Measurements from ENCODE around the gene PACS1. TPM values are rescaled to one million over a fixed set of nuclear protein-coding genes. Genes with fewer than 3 reads are reported as not detected.

The PACS1 gene
- total and polyA plus RNA-seq, 4 experiments from 2014 or later = 13.7 to 262 (median 177) TPM

DNA sequence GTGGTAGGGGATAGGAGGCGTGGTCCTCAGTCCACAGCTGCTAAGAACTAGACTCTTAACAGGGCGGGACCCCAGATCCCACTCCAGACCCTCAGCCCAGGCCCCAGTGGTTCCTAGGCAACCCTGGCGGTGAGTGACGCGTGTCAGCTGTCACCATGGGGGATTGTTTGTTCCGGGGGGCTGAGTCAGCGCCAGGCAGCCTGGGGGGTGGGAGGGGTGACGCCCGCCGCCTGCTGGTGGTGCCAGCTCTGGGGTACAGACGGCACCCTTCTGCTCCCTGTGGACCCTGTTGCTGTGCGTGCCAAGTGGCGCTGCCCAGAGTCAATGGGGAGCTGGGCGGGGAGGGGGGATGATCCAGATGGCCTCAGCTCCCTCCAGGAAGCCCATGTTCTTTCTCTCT lies 210.4 kb downstream of the PACS1 start:
- Mint-ChIP-seq H3K36me3 (peaks cover 0 to 12% of the 10 kb centered on the region in 2 donors), H3K4me3 (no peak overlapping the region), H3K27ac (peak overlapping the region in 2 of 7 donors; percentile 23 to 94), H3K9me3 (no peaks in the 10 kb centered on the region), H3K4me1 (peaks cover 8 to 48% (median 22%) of the 10 kb centered on the region in 4 donors), H3K27me3 (peaks cover 0 to 1% of the 10 kb centered on the region in 2 donors)
- POLR2A ChIA-PET (ENCODE audit: partially characterized antibody) = interaction anchor here (2.9 to 13.4 kb wide), 2 partner anchors 9 to 11 kb away, joined by 10 to 167 read pairs; partner anchors contain the start of genes RAB1B and YIF1A
- no peak for DNase-seq
- H3K4me1 ChIP-seq (ENCODE audit: insufficient read depth, low read length) = peaks cover 28% of the 10 kb centered on the region
- H3K27ac ChIP-seq (ENCODE audit: low read depth, low read length) = no peak overlapping the region
- no peaks in the 10 kb centered on the region for H3K9me3 ChIP-seq (ENCODE audit: control insufficient read depth in 1 of 2, low read length in 2 of 2)
- intact Hi-C loops (cut with micrococcal nuclease) = no loop called here
- H3K4me3 ChIP-seq (ENCODE audit: low read length in 2 of 2) = no peak overlapping the region
- no peaks in the 10 kb centered on the region for H3K27me3 ChIP-seq (ENCODE audit: insufficient read depth, low read length)
- H3K36me3 ChIP-seq (ENCODE audit: insufficient read depth, low read length) = peaks cover 6% of the 10 kb centered on the region
- CTCF ChIA-PET (ENCODE audit: partially characterized antibody) = interaction anchor here (0.6 to 4.7 kb wide), 4 partner anchors 9 to 59 kb away, joined by 3 to 42 read pairs (median 9); no protein-coding TSS in a partner anchor

GRCh38 chr11:66281001-66281400 lies 210.9 kb downstream of the PACS1 start:
- Histone ChIP-seq H3K9me3 (ENCODE audit: control insufficient read depth in 1 of 2, low read length in 2 of 2) (no peaks in the 10 kb centered on the region), H3K27ac (ENCODE audit: low read depth, low read length) (no peak overlapping the region), H3K36me3 (ENCODE audit: insufficient read depth, low read length) (peaks cover under 1% of the 10 kb centered on the region), H3K4me3 (ENCODE audit: low read length in 2 of 2) (no peak overlapping the region), H3K4me1 (ENCODE audit: insufficient read depth, low read length) (peaks cover 28% of the 10 kb centered on the region), H3K27me3 (ENCODE audit: insufficient read depth, low read length) (no peaks in the 10 kb centered on the region)
- POLR2A ChIA-PET (ENCODE audit: partially characterized antibody) = interaction anchor here (0.8 to 13.4 kb wide), 2 partner anchors 11 kb away, joined by 4 to 167 read pairs; partner anchors contain the start of genes RAB1B and TMEM151A
- Mint-ChIP-seq H3K36me3 (peaks cover 0 to 7% of the 10 kb centered on the region in 2 donors), H3K4me1 (peaks cover 8 to 48% (median 23%) of the 10 kb centered on the region in 4 donors), H3K27me3 (peaks cover 0 to 1% of the 10 kb centered on the region in 2 donors), H3K27ac (peak overlapping the region; percentile 89 to 96 (median 92)), H3K9me3 (no peaks in the 10 kb centered on the region), H3K4me3 (peak overlapping the region in 3 of 8 donors; percentile 29 to 65 (median 49))
- CTCF ChIA-PET (ENCODE audit: partially characterized antibody) = interaction anchor here (1.0 to 4.7 kb wide), 3 partner anchors 9 to 59 kb away, joined by 3 to 42 read pairs (median 15); no protein-coding TSS in a partner anchor
- DNase-seq = no peak
- intact Hi-C loops (cut with micrococcal nuclease) = no loop called here

DNA sequence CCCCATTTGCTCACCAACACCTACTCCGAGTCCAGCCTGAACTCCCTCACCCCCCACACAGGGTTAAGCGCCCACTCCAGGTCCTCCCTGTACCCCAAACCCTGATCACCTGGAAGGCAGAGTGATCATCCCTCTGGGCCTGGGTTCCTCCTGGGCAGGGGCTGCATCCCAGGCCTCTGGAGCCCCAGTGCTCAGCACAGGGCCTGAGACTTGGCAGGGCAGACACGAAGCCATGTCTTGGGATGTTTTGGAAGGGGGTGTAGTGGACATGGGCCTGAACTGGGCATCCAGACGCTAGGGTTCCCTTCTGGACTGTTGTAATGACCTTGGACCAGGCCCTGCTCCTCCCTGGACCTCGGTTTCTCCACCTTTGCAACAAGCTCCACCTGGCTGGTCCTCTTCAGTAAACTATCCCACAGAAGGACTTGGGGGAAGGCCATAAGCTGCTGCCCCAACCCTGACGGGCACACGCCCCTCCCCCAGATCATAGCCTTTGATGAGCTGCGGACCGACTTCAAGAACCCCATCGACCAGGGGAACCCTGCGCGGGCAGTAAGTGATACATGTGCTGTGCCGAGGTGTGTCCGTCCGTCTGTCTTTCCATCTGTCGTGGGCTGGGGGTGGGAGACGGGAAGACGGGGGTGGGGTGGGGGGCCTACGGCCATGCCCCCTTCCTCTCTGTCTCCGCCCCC lies 211.8 kb downstream of the PACS1 start:
- Mint-ChIP-seq H3K9me3 (no peaks in the 10 kb centered on the region), H3K4me1 (peaks cover 8 to 46% (median 25%) of the 10 kb centered on the region in 4 donors), H3K27ac (peak overlapping the region; percentile 89 to 96 (median 92)), H3K27me3 (peaks cover 0 to 1% of the 10 kb centered on the region in 2 donors), H3K36me3 (peaks cover 0 to 2% of the 10 kb centered on the region in 2 donors), H3K4me3 (peak overlapping the region in 6 of 8 donors; percentile 10 to 75 (median 55))
- ChIA-PET CTCF (ENCODE audit: partially characterized antibody) (interaction anchor here (1.0 to 4.7 kb wide), 7 partner anchors 9 to 60 kb away, joined by 3 to 42 read pairs (median 3); no protein-coding TSS in a partner anchor), POLR2A (ENCODE audit: partially characterized antibody) (interaction anchor here (0.8 to 13.4 kb wide), 6 partner anchors 9 to 61 kb away, joined by 3 to 167 read pairs (median 4); partner anchors contain the start of genes RAB1B and TMEM151A)
- no peak for DNase-seq
- Histone ChIP-seq H3K27ac (ENCODE audit: low read depth, low read length) (peak overlapping the region; percentile 34), H3K4me3 (ENCODE audit: low read length in 2 of 2) (no peak overlapping the region), H3K27me3 (ENCODE audit: insufficient read depth, low read length) (no peaks in the 10 kb centered on the region), H3K9me3 (ENCODE audit: control insufficient read depth in 1 of 2, low read length in 2 of 2) (no peaks in the 10 kb centered on the region), H3K36me3 (ENCODE audit: insufficient read depth, low read length) (no peaks in the 10 kb centered on the region), H3K4me1 (ENCODE audit: insufficient read depth, low read length) (peaks cover 28% of the 10 kb centered on the region)
- intact Hi-C loops (cut with micrococcal nuclease) = loop anchor here (1.0 kb wide), 3 partner anchors 14 to 60 kb away; partner anchors contain the start of gene RAB1B

DNA sequence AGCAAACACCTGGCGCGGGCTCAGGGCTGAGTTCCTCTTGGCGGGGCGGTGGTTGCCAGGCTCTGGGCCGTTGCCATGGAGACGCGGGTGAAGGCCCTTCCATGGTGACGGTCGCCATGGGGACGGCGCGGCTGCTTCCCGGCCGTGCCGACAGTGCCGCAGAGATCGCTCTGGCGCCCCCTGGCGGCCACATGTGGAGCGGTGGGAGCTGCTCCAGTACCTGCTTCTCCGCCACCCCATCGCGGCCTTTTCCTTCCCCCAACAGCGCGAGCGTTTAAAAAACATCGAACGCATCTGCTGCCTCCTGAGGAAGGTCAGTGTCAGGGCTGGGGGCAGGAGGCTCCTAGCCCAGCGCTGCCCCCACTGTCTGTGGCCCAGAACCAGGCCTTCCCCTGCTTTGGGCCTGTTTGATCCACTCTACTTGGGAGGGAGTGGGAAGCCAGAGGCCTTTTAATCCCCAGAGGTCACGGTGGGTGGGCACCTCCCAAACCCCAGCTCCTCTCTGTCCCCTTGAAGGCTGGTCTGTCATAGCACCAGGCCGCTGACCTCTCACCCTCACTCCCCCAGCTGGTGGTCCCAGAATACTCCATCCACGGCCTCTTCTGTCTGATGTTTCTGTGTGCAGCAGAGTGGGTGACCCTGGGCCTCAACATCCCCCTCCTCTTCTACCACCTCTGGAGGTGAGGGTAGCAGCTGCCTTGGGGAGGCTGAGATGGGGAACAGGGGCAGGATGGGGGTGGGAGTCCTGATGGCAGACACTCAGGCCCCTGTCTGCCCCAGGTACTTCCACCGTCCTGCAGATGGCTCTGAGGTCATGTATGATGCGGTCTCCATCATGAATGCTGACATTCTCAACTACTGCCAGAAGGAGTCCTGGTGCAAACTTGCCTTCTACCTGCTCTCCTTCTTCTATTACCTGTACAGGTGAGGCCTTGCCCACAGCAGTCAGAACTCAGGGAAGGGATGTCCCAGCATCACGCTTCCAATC lies 212.7 kb downstream of the PACS1 start:
- peak overlapping the region; percentile 86 to 96 (median 92) for H3K27ac Mint-ChIP-seq
- Histone ChIP-seq H3K36me3 (ENCODE audit: insufficient read depth, low read length) (no peaks in the 10 kb centered on the region), H3K27ac (ENCODE audit: low read depth, low read length) (peak overlapping the region; percentile 62), H3K4me1 (ENCODE audit: insufficient read depth, low read length) (peaks cover 30% of the 10 kb centered on the region), H3K4me3 (ENCODE audit: low read length in 2 of 2) (no peak overlapping the region), H3K27me3 (ENCODE audit: insufficient read depth, low read length) (no peaks in the 10 kb centered on the region), H3K9me3 (ENCODE audit: control insufficient read depth in 1 of 2, low read length in 2 of 2) (no peaks in the 10 kb centered on the region)
- no peaks in the 10 kb centered on the region for H3K36me3 Mint-ChIP-seq
- H3K27me3 Mint-ChIP-seq = peaks cover 0 to 1% of the 10 kb centered on the region in 2 donors
- peaks cover 10 to 46% (median 29%) of the 10 kb centered on the region in 4 donors for H3K4me1 Mint-ChIP-seq
- H3K4me3 Mint-ChIP-seq = peak overlapping the region; percentile 11 to 81 (median 55)
- ChIA-PET CTCF (ENCODE audit: partially characterized antibody) (interaction anchor here (0.9 to 4.7 kb wide), 10 partner anchors 8 to 63 kb away, joined by 3 to 42 read pairs (median 3); no protein-coding TSS in a partner anchor), POLR2A (ENCODE audit: partially characterized antibody) (interaction anchor here (1.0 to 13.4 kb wide), 5 partner anchors 9 to 62 kb away, joined by 3 to 167 read pairs (median 5); partner anchors contain the start of genes RAB1B and TMEM151A)
- DNase-seq = peak; percentile 98 to 99 (median 99)
- H3K9me3 Mint-ChIP-seq = no peaks in the 10 kb centered on the region
- intact Hi-C loops (cut with micrococcal nuclease) = loop anchor here (1.0 kb wide), 3 partner anchors 14 to 60 kb away; partner anchors contain the start of gene RAB1B

- POLR2A ChIA-PET (ENCODE audit: partially characterized antibody) = interaction anchor here (1.3 to 13.4 kb wide), 3 partner anchors 8 to 28 kb away, joined by 4 to 167 read pairs (median 5); partner anchors contain the start of genes RAB1B and TMEM151A
- Histone ChIP-seq H3K9me3 (ENCODE audit: control insufficient read depth in 1 of 2, low read length in 2 of 2) (no peaks in the 10 kb centered on the region), H3K4me3 (ENCODE audit: low read length in 2 of 2) (no peak overlapping the region), H3K27ac (ENCODE audit: low read depth, low read length) (no peak overlapping the region), H3K4me1 (ENCODE audit: insufficient read depth, low read length) (peaks cover 38% of the 10 kb centered on the region), H3K27me3 (ENCODE audit: insufficient read depth, low read length) (no peaks in the 10 kb centered on the region), H3K36me3 (ENCODE audit: insufficient read depth, low read length) (no peaks in the 10 kb centered on the region)
- H3K27ac Mint-ChIP-seq = peak overlapping the region in 5 of 7 donors; percentile 80 to 94 (median 86)
- H3K36me3 Mint-ChIP-seq = no peaks in the 10 kb centered on the region
- intact Hi-C loops (cut with micrococcal nuclease) = no loop called here
- no peaks in the 10 kb centered on the region for H3K9me3 Mint-ChIP-seq
- DNase-seq = no peak
- peaks cover 0 to 1% of the 10 kb centered on the region in 2 donors for H3K27me3 Mint-ChIP-seq
- CTCF ChIA-PET (ENCODE audit: partially characterized antibody) = interaction anchor here (0.9 to 4.7 kb wide), 6 partner anchors 7 to 62 kb away, joined by 3 to 42 read pairs (median 3); no protein-coding TSS in a partner anchor
- peaks cover 12 to 46% (median 32%) of the 10 kb centered on the region in 4 donors for H3K4me1 Mint-ChIP-seq
- H3K4me3 Mint-ChIP-seq = no peak overlapping the region
Observed at GRCh38 chr11:66283461-66284105, 213.5 kb downstream of the PACS1 start.

DNA sequence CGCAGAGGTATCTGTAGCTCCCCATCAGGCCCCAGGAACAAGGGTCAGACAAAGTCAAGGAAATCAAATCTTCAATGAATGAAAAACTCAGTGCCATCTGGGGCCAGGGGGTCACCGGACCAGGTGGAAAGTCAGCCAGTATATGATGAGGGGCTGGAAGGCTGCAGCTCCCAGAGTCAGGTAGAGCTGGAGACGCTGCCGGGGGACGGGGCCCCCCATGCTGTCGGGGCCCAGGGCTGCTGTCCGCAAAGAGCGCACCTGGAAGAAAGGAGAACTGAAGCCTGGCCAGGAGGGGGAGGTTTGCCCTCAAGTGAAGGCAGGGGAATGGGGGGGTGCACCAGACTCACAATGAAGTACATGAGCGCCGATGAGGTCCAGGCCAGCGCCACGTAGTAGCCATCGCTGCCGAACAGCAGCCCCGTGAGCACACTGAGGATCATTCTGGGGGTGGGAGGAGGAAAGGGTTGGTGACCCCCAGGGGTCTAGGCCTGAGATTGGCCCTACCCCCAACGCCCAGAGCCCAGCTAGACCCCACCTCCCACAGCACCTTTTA lies 214.5 kb downstream of the PACS1 start:
- H3K4me3 ChIP-seq (ENCODE audit: low read length in 2 of 2) = no peak overlapping the region
- ChIA-PET POLR2A (ENCODE audit: partially characterized antibody) (interaction anchor here (1.3 to 13.4 kb wide), 2 partner anchors 15 to 27 kb away, joined by 4 to 167 read pairs; partner anchors contain the start of gene RAB1B), CTCF (ENCODE audit: partially characterized antibody) (interaction anchor here (0.6 to 1.0 kb wide), 2 partner anchors 25 to 63 kb away, joined by 3 to 4 read pairs; no protein-coding TSS in a partner anchor)
- H3K36me3 Mint-ChIP-seq = peaks cover 0 to 1% of the 10 kb centered on the region in 2 donors
- no peaks in the 10 kb centered on the region for H3K9me3 Mint-ChIP-seq
- no peaks in the 10 kb centered on the region for H3K27me3 ChIP-seq (ENCODE audit: insufficient read depth, low read length)
- intact Hi-C loops (cut with micrococcal nuclease) = no loop called here
- peaks cover 36% of the 10 kb centered on the region for H3K4me1 ChIP-seq (ENCODE audit: insufficient read depth, low read length)
- no peak overlapping the region for H3K27ac ChIP-seq (ENCODE audit: low read depth, low read length)
- no peaks in the 10 kb centered on the region for H3K9me3 ChIP-seq (ENCODE audit: control insufficient read depth in 1 of 2, low read length in 2 of 2)
- H3K4me3 Mint-ChIP-seq = no peak overlapping the region
- DNase-seq = no peak
- peaks cover 1 to 3% of the 10 kb centered on the region in 2 donors for H3K27me3 Mint-ChIP-seq
- H3K4me1 Mint-ChIP-seq = peaks cover 17 to 50% (median 34%) of the 10 kb centered on the region in 4 donors
- peak overlapping the region in 1 of 7 donors; percentile 65 for H3K27ac Mint-ChIP-seq
- H3K36me3 ChIP-seq (ENCODE audit: insufficient read depth, low read length) = no peaks in the 10 kb centered on the region

Data from CD4-positive, alpha-beta memory T cell (primary cell).